Measurements from ENCODE around the gene EEF1A2.

DNA sequence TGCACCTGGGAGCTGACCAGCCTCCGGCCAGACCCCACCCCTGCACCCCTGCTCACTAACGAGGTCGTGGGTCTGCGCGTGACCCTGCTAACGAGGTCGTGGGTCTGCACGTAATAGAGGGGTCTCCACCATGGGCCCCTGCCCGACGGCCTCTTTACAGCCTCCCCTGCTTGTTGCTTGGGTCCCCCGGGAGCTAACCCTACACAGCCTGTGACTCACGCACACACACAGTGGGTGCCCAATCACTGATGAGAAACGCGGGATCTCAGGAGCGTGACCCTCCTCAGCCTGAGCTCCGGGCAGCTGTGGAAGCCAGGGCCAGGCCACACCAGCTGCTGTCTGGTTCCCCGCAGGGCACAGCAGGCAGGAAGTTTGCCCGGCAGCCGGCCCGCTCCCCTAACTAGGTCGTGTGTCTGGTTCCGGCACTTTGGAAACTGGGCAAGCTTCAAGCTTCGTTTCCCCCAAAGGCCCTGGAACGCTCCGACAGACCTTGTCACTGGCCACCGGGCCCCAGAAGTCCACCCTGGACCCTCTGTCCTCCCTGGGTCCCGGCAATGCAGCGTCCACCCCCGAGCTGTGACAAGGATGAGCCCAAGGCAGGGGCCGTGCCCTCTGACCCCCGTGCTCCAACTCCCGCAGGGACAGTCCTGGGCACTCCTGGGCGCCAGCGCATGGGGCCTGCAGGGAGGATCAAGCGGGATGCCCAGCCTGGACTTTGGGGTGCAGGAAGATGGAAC is 37.5 kb upstream of the EEF1A2 start:
- no peak for TF ChIP-seq CTCF (IDR thresholded peaks at IDR 0.05)
- no peak for TF ChIP-seq POLR2A (IDR thresholded peaks at IDR 0.05)

Data from uterus (tissue), 2 donors.